NCI-H2196 (cell line): ENCODE measurements around the gene GTF3C1.
"Not testable (repeated sequence)": the region's sequence is repeated elsewhere in the genome, so short reads cannot be mapped to it uniquely, and the experiment has no call there.

Experiments used
- DNase-seq: peaks from one replicate; lab custom pipeline; 2025; ENCODE audit not compliant: unreplicated experiment; lab: John Stamatoyannopoulos, UW

The GTF3C1 gene

GRCh38 chr16:27549746-27550581 is at the start of gene GTF3C1, which contains the start of gene KATNIP:
Gene GTF3C1 (minus strand): TSS chr16:27549913. CDS start chr16:27549890, 23 bp downstream.
Gene KATNIP (plus strand): TSS chr16:27550144. CDS start chr16:27550171, 27 bp downstream.
- DNase-seq = peak; percentile 99

DNA sequence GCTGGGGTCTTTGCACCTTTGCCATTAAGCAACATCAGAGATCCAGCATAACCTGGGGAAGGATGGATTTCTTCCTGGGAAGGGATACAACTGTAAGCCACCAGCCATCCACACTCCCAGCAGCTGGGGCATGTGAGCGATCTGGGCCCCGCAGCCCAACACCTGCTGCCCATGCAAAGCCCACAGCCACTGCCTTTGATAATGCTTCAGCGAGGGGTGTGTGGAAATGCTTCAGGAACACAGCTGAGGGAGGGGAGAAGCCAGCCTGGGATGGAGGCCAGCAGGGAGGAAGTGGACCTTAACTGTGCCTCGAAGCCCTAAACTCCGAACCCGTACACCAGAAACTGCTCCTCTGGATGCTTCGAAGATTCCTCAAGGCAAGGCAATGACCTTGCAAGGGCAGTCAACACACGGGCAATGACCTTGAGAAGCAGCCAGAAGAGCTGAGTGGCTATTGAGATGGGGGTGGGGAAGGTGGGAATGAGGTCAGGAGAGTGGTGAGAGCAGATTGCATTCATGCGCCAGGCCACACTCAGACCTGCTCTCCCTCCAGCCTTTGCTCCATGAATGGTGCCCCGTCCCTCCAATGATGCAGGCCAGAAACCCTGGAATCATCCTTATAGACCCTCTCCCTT is 49.3 kb upstream of the GTF3C1 start:
- no peak for DNase-seq

DNA sequence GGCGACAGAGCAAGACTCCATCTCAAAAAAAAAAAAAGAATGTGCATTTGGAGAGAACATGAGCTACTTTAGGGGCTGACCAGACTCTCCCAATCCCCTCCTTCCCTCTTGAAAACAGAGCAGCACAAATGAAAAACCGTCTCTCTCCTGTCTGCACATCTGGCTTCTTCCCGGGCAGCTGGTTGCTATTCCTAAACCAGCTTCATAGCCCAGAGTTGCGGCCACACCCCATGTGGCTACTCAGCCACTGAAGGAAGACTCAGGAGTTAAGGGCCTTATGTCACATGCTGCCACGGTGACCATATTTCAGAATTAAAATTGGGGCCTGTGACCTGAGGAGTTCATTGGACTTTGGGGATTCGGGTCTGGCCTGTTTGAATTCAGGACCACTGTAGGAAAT is 48.5 kb upstream of the GTF3C1 start:
- DNase-seq = no peak

GRCh38 chr16:27597361-27597760 is 47.6 kb upstream of the GTF3C1 start:
- no peak for DNase-seq

DNA sequence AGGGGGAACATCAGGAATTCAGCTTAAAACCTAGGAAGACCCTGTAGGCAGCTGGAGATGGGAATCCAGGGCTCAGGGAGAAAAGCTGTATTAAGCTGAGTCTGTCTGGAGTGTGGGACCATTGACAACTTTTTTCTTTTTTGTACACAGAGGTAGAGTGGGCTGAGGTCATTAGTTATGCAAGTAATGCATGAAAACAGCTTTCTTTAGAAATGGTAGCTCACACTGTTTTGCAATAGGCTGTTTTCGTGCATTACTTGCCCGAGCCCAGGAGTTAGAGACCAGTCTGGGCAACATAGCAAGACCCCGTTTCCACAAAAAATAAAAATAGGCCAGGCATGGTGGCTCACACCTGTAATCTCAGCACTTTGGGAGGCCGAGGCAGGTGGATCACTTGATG is 46.7 kb upstream of the GTF3C1 start:
- DNase-seq = no peak

DNA sequence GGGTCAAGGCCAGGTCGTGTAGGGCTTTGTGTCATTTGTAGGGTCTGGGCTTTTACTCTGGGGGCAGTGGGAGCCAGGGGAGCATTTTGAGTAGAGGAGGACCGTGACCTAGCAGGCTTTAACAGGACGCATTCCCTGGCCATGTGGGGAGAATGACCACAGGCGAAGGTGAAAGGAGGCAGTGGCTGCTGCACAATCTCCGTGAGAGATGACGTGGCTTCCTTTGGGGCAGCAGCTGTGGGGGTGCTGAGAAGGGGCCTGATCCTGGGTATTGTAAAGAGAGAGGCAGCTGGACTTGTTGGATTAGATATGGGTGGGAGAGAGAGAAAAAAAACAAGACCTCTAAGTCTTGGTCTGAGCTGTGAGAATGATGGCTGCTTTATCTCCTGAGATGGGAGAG is 46.3 kb upstream of the GTF3C1 start:
- no peak for DNase-seq

- DNase-seq = no peak
Observed at GRCh38 chr16:27595475-27595874, 45.8 kb upstream of the GTF3C1 start.

GRCh38 chr16:27591837-27592236 is 42.1 kb upstream of the GTF3C1 start:
- DNase-seq = no peak

DNA sequence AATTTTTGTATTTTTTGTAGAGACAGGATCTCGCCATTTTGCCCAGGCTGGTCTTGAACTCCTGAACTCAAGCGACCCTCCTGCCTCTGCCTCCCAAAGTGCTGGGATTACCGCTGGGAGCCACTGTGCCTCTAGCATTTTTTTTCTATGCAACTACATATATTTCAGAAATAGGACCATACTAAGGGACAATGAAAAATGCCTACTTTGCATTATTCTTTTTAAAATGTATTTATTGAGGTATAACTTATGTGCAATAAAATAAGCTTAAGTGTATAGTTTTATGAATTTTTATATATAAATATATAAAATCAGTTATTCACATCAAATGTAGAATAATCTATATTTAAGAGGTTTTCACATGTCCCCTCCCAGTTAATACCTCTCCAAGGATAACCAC is 38.3 kb upstream of the GTF3C1 start:
- no peak for DNase-seq

DNA sequence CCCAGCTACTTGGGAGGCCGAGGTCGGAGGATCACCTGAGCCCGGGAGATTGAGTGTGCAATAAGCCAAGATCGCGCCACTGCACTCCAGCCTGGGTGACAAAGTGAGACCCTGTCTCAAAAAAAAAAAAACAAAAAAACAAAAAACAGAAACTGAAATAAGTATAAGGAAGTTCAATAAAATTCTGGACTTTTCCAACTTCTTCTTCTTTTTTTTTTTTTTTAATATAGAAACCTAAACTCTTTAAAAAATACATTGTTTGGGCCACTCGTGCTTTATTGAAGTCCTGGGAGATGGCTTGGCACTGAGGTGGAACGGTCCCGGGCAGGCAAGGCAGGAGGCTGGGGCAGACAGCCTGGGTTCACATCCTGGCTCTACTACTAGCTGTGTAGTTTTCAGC is 37.0 kb upstream of the GTF3C1 start:
- DNase-seq = no peak

DNA sequence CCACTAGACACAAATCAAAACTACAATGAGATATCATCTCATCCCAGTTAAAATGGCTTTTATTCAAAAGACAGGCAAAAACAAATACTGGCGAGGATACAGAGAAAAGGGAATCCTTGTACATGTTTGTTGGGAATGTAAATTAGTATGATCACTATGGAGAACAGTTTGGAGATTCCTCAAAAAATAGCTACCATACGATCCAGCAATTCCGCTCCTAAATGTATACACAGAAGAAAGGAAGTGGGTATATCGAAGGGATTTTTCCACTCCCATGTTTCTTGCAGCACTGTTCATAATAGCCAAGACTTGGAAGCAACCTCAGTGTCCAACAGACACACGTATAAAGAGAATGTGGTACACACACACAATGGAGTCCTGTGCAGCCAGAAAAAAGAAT is 35.5 kb upstream of the GTF3C1 start:
- no peak for DNase-seq

DNA sequence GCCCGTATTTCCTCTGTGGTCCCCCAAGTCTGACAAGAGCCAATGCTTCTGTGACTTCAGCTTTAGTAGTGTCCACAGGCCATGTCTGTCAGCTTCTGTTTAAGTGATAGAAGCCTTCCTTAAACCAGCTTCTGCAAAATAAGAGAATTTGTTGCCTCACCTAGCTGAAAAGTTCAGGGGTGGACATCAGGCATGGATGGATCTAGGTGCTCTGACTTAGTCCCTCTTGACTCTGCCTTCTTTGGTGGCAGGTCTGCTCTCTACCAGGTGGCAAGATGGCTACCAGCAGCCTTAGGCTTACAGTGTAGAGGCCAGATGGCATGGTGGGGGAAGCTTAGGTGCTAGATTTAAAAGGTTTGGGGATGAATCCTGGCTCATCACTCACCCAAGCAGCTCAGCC is 33.9 kb upstream of the GTF3C1 start:
- no peak for DNase-seq

GRCh38 chr16:27582883-27583282 is 33.2 kb upstream of the GTF3C1 start:
- DNase-seq = no peak

DNA sequence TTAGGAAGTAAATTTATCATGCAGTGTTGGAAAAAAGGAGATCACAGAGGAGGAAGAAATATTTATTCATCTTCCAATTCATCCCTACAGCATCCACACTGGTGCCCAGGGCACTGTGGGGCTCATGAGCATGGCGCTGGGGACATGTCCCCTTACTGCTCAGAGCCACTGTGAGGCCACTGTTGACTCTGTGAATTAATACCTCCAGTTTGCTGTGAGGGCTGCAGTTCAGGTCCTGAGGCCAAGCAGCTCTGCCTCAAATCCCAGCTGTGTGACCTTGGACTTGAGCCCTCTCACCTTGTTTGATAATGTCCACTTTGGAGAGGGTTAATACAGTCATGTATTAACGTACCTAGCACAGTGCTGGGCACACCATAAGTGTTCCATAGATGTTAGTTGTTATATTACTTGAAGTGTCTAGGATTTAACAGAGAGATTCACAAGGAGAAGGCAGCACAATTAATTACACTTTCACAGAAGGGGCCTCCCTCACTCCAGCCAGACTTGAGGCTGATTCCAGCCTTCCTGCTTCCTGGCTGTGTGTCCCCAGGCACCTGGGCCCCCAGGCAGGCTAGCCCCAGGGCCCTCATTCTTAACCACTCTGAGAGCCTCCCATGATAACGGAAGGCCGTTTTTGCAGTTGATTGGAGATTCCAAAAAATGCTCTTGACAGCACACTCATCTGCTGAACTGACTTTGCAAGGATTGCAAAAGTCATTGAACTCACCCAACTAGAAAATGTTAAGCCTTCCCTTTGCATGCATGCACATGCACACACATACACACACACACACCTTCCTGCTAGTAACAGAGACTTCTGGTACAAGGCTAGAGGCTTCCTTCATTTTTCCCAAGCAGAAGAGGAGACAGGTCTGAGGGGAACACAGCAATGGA is 29.6 kb upstream of the GTF3C1 start:
- DNase-seq = no peak

DNA sequence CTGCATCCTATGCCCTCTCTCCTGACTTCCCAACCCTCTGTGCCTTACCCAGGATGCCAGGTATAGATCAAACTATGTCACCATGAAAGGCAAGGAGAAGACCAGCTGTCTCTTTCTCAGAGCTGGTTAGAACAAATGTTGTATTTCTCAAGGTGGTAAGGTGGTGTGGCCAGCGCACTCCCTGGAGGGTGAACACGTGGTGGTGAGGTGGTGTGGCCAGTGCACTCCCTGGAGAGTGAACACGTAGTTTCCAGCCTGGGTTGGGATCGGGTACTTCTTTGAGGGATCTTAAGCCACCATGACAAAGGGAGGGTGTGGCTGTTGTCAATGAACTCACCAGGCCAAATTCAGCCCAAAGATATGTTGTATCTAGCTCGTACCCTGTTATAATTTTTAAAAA is 27.0 kb upstream of the GTF3C1 start:
- no peak for DNase-seq

GRCh38 chr16:27572711-27573110 is 23.0 kb upstream of the GTF3C1 start:
- DNase-seq = no peak

DNA sequence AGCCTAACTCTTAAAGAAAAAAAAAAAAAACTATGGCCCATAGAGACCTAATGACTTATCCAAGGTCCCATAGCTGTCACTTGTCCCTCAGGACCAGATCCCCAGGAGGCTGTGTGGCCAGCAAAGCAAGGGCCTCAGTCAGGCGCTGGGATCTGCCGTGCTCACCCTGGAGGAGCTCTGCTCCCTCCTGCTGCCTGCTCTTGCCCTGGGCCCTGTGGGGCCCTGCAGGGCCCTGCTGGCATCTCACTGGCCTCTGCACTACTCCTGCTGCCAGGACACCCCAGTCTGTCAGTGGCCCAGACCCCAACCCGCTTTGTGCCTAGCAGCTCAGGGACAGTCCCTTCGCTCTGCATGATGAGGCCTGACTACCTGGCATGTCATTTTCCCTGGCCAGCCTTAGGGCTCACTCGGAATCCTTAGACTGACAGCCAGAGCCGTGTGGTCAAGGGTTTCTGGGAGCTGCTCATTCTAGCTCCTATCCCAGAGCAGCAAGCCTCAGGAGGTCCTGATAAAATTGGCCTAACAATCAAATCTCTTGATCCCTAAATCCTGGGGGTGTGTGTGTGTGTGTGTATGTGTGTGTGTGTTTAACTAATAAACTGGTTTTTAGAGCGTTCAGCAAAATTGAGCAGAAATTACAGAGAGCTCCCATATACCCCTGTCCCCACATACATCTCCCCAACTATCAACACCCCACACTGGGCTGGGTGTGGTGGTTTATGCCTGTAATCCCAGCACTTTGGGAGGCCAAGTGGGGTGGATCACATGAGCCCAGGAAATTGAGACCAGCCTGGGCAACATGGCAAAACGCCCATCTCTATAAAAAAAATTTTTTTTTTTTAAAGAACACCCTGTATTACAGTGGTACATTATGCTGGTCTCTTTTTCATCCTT is 22.0 kb upstream of the GTF3C1 start:
- no peak for DNase-seq

- not testable (repeated sequence) for DNase-seq
Observed at GRCh38 chr16:27570986-27571385, 21.3 kb upstream of the GTF3C1 start.

DNA sequence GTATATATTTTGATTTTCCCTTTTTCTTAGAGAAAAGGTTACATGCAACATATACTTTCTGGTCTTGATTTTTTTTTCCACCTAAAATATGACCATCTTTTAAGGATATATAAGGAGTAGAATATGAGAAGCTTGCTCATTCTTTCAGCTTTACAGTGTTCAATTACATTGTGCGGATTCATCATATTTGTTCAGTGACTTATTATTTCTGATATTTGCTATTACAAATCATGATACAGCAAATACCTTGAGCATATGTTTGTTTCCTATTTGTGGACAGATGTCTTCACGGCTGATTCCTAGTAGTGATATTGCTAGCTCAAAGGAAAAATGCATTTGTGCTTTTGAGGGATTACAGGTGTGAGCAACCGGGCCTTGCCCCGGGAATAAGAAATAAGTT is 18.4 kb upstream of the GTF3C1 start:
- DNase-seq = no peak

DNA sequence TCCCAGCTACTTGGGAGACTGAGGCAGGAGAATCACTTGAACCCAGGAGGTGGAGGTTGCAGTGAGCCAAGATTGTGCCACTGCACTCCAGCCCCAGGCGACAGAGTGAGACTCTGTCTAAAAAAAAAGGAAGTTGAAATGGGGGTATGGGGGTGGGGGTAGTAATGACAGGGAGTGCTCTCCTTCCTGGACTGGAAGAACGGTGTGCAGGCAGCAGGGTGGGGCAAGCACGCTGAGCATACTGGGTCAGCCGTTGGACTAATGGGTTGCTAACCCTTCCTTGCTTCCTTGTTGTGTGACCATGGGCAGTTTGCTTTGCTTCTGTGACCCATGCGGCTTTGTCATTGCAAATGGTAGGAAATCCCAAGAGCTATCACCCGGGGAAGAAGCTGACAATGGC is 16.7 kb upstream of the GTF3C1 start:
- no peak for DNase-seq

- DNase-seq = no peak
Observed at GRCh38 chr16:27564224-27564623, 14.5 kb upstream of the GTF3C1 start.
